ENCODE data around the gene KRT75. TPM values are rescaled to one million over a fixed set of nuclear protein-coding genes. Genes with fewer than 3 reads are reported as not detected.

The KRT75 gene
- polyA plus RNA-seq, 1 donor (not counting 4 experiments of a cell fraction or from before 2014, with no cell fraction given): 59.4 TPM

DNA sequence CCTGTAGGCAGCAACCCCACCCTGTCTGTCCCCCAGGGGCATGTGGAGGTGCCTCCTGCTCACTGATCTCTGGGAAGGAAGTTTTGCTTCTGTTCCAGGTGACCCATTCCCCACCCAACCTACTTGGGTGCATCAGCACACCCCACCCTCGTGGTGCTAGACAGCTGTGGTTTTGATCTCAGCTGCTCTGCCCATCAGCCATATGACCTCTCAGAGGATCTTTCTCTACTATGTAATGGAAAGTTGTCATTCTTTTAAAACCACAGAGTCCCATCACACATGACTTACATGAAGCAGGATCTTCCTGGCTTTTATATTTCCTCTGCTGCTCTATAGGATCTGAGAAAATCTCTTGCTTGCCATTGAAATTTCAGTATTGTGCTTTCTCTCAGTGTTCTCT lies 14.5 kb downstream of the KRT75 start:
- H3K4me2 ChIP-seq (ENCODE audit: control insufficient read depth, extremely low read depth, insufficient read depth, low read depth, low read length): no peak overlapping the region
- H3K79me2 ChIP-seq (ENCODE audit: control insufficient read depth, insufficient read depth, low read length): no peaks in the 10 kb centered on the region
- TF ChIP-seq, protein P1, sequence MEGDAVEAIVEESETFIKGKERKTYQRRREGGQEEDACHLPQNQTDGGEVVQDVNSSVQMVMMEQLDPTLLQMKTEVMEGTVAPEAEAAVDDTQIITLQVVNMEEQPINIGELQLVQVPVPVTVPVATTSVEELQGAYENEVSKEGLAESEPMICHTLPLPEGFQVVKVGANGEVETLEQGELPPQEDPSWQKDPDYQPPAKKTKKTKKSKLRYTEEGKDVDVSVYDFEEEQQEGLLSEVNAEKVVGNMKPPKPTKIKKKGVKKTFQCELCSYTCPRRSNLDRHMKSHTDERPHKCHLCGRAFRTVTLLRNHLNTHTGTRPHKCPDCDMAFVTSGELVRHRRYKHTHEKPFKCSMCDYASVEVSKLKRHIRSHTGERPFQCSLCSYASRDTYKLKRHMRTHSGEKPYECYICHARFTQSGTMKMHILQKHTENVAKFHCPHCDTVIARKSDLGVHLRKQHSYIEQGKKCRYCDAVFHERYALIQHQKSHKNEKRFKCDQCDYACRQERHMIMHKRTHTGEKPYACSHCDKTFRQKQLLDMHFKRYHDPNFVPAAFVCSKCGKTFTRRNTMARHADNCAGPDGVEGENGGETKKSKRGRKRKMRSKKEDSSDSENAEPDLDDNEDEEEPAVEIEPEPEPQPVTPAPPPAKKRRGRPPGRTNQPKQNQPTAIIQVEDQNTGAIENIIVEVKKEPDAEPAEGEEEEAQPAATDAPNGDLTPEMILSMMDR (optimal IDR thresholded peaks at IDR 0.05 in 1 of 3, IDR thresholded peaks at IDR 0.05 in 1 of 3, conservative IDR thresholded peaks at IDR 0.05 in 1 of 3; ENCODE audit: extremely low read depth in 1 of 3, insufficient read depth in 2 of 3, low read length in 3 of 3): no peak
- TF ChIP-seq EZH2 (IDR thresholded peaks at IDR 0.05; ENCODE audit: low read length): no peak
- peak; percentile 84 for FAIRE-seq
- peaks cover 29% of the 10 kb centered on the region for H3K4me1 ChIP-seq (ENCODE audit: control insufficient read depth, extremely low read depth, insufficient read depth, low read length)
- DNase-seq (ENCODE audit: low read depth, low spot score): no peak
- no peak overlapping the region for H3K27ac ChIP-seq (ENCODE audit: control insufficient read depth, insufficient read depth, low read length)
- H3K4me3 ChIP-seq (ENCODE audit: control insufficient read depth in 2 of 3, extremely low read depth in 1 of 3, insufficient read depth in 2 of 3, low read depth in 1 of 3, low read length in 3 of 3): no peak overlapping the region
- no peak overlapping the region for H2AFZ ChIP-seq (ENCODE audit: control insufficient read depth, low read length)
- no peaks in the 10 kb centered on the region for H3K36me3 ChIP-seq (ENCODE audit: control insufficient read depth in 2 of 2, extremely low read depth in 1 of 2, insufficient read depth in 2 of 2, low read length in 2 of 2)
- dilution Hi-C loops (cut with MboI; ENCODE audit: extremely low pct_ligation_motif_present, low sequenced_read_pairs): no loop called here
- no peaks in the 10 kb centered on the region for H3K27me3 ChIP-seq (ENCODE audit: control insufficient read depth, extremely low read depth, insufficient read depth, low read length)
- H4K20me1 ChIP-seq (ENCODE audit: control insufficient read depth, extremely low read depth, insufficient read depth, low read length): no peaks in the 10 kb centered on the region
- no peaks in the 10 kb centered on the region for H3K9me3 ChIP-seq (ENCODE audit: control insufficient read depth, low read depth, low read length)
- H3K9ac ChIP-seq (ENCODE audit: control insufficient read depth, extremely low read depth, insufficient read depth, low read length): no peak overlapping the region
- no peaks in the 10 kb centered on the region for H3K9me1 ChIP-seq (ENCODE audit: control insufficient read depth, extremely low read depth, insufficient read depth, low read length)

DNA sequence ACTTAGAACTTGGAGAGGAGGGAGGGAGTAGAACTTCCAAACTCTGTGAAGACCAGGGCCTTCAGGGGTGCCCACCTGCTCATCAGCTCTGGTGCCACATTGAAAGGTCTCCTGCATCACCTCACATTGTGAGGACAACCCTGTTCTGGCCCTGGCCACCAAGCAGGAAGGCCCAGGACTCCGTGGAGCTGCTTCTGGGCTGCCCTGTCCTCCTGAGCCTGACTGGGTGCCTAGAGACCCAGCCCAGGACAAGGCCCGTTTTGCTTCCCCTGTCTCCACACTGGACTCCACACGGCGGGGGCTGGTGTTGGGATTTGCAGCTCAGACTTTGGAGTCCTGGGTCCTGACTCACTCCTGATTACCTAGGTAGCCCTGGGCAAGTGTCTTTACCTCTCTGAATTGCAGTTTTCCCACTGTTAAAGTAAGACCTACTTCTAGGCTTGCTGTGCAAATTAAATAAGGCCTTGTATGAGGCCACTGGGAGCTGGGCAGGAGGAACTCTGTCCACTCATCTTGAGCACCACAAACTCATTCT lies 15.5 kb downstream of the KRT75 start:
- dilution Hi-C loops (cut with MboI; ENCODE audit: extremely low pct_ligation_motif_present, low sequenced_read_pairs): no loop called here
- Histone ChIP-seq H3K9me3 (ENCODE audit: control insufficient read depth, low read depth, low read length) (no peaks in the 10 kb centered on the region), H3K4me2 (ENCODE audit: control insufficient read depth, extremely low read depth, insufficient read depth, low read depth, low read length) (no peak overlapping the region), H3K4me3 (ENCODE audit: control insufficient read depth in 2 of 3, extremely low read depth in 1 of 3, insufficient read depth in 2 of 3, low read depth in 1 of 3, low read length in 3 of 3) (no peak overlapping the region), H3K79me2 (ENCODE audit: control insufficient read depth, insufficient read depth, low read length) (no peaks in the 10 kb centered on the region), H3K27ac (ENCODE audit: control insufficient read depth, insufficient read depth, low read length) (no peak overlapping the region), H3K4me1 (ENCODE audit: control insufficient read depth, extremely low read depth, insufficient read depth, low read length) (peaks cover 29% of the 10 kb centered on the region), H3K9ac (ENCODE audit: control insufficient read depth, extremely low read depth, insufficient read depth, low read length) (no peak overlapping the region), H3K36me3 (ENCODE audit: control insufficient read depth in 2 of 2, extremely low read depth in 1 of 2, insufficient read depth in 2 of 2, low read length in 2 of 2) (no peaks in the 10 kb centered on the region), H3K27me3 (ENCODE audit: control insufficient read depth, extremely low read depth, insufficient read depth, low read length) (no peaks in the 10 kb centered on the region), H3K9me1 (ENCODE audit: control insufficient read depth, extremely low read depth, insufficient read depth, low read length) (no peaks in the 10 kb centered on the region), H2AFZ (ENCODE audit: control insufficient read depth, low read length) (no peak overlapping the region), H4K20me1 (ENCODE audit: control insufficient read depth, extremely low read depth, insufficient read depth, low read length) (no peaks in the 10 kb centered on the region)
- DNase-seq (ENCODE audit: low read depth, low spot score) (no peak), FAIRE-seq (peak; percentile 67)
- TF ChIP-seq, protein P1 (optimal IDR thresholded peaks at IDR 0.05 in 1 of 3, IDR thresholded peaks at IDR 0.05 in 1 of 3, conservative IDR thresholded peaks at IDR 0.05 in 1 of 3; ENCODE audit: extremely low read depth in 1 of 3, insufficient read depth in 2 of 3, low read length in 3 of 3): no peak
- TF ChIP-seq EZH2 (IDR thresholded peaks at IDR 0.05; ENCODE audit: low read length): no peak
